HG02938 (cell line): Measurements from ENCODE around the gene ZNF485.
"Not testable (repeated sequence)": the region's sequence is repeated elsewhere in the genome, so short reads cannot be mapped to it uniquely, and the experiment has no call there.

Experiments
- ATAC-seq: cut with Tn5 transposase; IDR thresholded peaks from one replicate; pipeline ENCODE4 v1.9.1; 2021; ENCODE audit warnings: mild to moderate bottlenecking, moderate library complexity; ENCODE audit not compliant: unreplicated experiment

Gene ZNF485

GRCh38 chr10:43601576-43601975 is 4.7 kb upstream of the ZNF485 start:
- ATAC-seq, result not testable (repeated sequence)

- ATAC-seq, result no peak
Measured at GRCh38 chr10:43605850-43606322, 352 bp upstream of the ZNF485 start.

GRCh38 chr10:43607199-43607573 is 948 bp downstream of the ZNF485 start:
- ATAC-seq, result no peak

- no peak for ATAC-seq
Measured at GRCh38 chr10:43610636-43611035, 4.4 kb downstream of the ZNF485 start.

GRCh38 chr10:43616697-43617370 is 10.6 kb downstream of the ZNF485 start:
- no peak for ATAC-seq

- no peak for ATAC-seq
Measured at GRCh38 chr10:43619368-43619767, 13.1 kb downstream of the ZNF485 start.

GRCh38 chr10:43622038-43622437 is 15.8 kb downstream of the ZNF485 start:
- no peak for ATAC-seq

GRCh38 chr10:43623351-43623750 is 17.1 kb downstream of the ZNF485 start:
- ATAC-seq, result no peak

GRCh38 chr10:43627942-43628341 is 21.7 kb downstream of the ZNF485 start:
- no peak for ATAC-seq

GRCh38 chr10:43628956-43629355 is 22.7 kb downstream of the ZNF485 start:
- no peak for ATAC-seq

- ATAC-seq, result not testable (repeated sequence)
Measured at GRCh38 chr10:43635816-43636215, 29.6 kb downstream of the ZNF485 start.

GRCh38 chr10:43640603-43641002 is 34.4 kb downstream of the ZNF485 start:
- no peak for ATAC-seq

GRCh38 chr10:43644252-43644651 is 38.0 kb downstream of the ZNF485 start:
- ATAC-seq, result no peak

GRCh38 chr10:43645866-43646265 is 39.6 kb downstream of the ZNF485 start:
- no peak for ATAC-seq

GRCh38 chr10:43647576-43647975 is 41.3 kb downstream of the ZNF485 start:
- no peak for ATAC-seq

GRCh38 chr10:43648095-43648397 is 41.8 kb downstream of the ZNF485 start:
- no peak for ATAC-seq

- ATAC-seq, result peak; percentile 98
Measured at GRCh38 chr10:43648398-43649184, 42.4 kb downstream of the ZNF485 start, which contains the start of gene ZNF32. Gene ZNF32 (minus strand): TSS chr10:43648881. CDS start chr10:43646133, 2,748 bp downstream.

GRCh38 chr10:43649185-43649523 is 42.9 kb downstream of the ZNF485 start:
- peak; percentile 7 for ATAC-seq

GRCh38 chr10:43653746-43654145 is 47.5 kb downstream of the ZNF485 start:
- no peak for ATAC-seq

- no peak for ATAC-seq
Measured at GRCh38 chr10:43655311-43655710, 49.1 kb downstream of the ZNF485 start.

- no peak for ATAC-seq
Measured at GRCh38 chr10:43658227-43658626, 52.0 kb downstream of the ZNF485 start.

GRCh38 chr10:43665054-43665453 is 58.8 kb downstream of the ZNF485 start:
- no peak for ATAC-seq
